Gastroesophageal sphincter (tissue), 3 donors: Measurements from ENCODE around the gene KRR1.

Source experiments
- CTCF ChIP-seq, 4 experiments: fragments of 200-600 bp in 2 of 4; fragments of 450-650 bp in 2 of 4; sonication (generic) in 1 of 4; IDR thresholded peaks; one replicate each; pipeline ENCODE4 v1.5.1; 2017 to 2019; ENCODE audit warnings: antibody characterized with exemption in 4 of 4, mild to moderate bottlenecking in 2 of 4, moderate library complexity in 2 of 4
- POLR2A ChIP-seq, 2 donors: fragments of 450-650 bp; IDR thresholded peaks; one replicate each; pipeline ENCODE4 v1.6.1; 2017; ENCODE audit warnings: antibody characterized with exemption in 2 of 2, mild to moderate bottlenecking in 2 of 2, moderate library complexity in 1 of 2

- no peak for TF ChIP-seq POLR2A (IDR thresholded peaks at IDR 0.05)
- TF ChIP-seq CTCF (IDR thresholded peaks at IDR 0.05): no peak
Observed at GRCh38 chr12:75452675-75453330, 58.6 kb downstream of the KRR1 start.
